A549 (cell line): ENCODE results near the gene RFC1. TPM values are rescaled to one million over a fixed set of nuclear protein-coding genes. Genes with fewer than 3 reads are reported as not detected.

Source experiments
- ATAC-seq, 2 experiments: fragments of 200-7000 bp in 1 of 2; fragments of >200 bp in 1 of 2; cut with Nextera tagmentation in 1 of 2; cut with Tn5 transposase in 1 of 2; 3 replicates each; pipeline versions ENCODE4 v1.8.0 to v1.9.1; 2018 to 2020; ENCODE audit warnings: mild to moderate bottlenecking in 1 of 2, moderate library complexity in 1 of 2
- CTCF ChIA-PET: fragments of 300-600 bp; sonication (Branson Sonifier 250); formaldehyde crosslinking; extraction: SDS; loops from one replicate; lab custom pipeline; 2021; ENCODE audit warnings: antibody characterized with exemption, inconsistent platforms; lab: Yijun Ruan, JAX
- POLR2A ChIA-PET: fragments of 350-600 bp; formaldehyde crosslinking; extraction: SDS; loops from one replicate; lab custom pipeline; 2021; ENCODE audit warnings: antibody characterized with exemption, inconsistent platforms; lab: Yijun Ruan, JAX
- DNase-seq, 2 experiments: peaks; one replicate each; pipeline versions ENCODE4 v3.0.0 to v3.0.0-alpha.2; 2011 to 2016; ENCODE audit warnings: low read depth in 1 of 2, low spot score in 1 of 2
- FAIRE-seq: peaks from 2 replicates; lab custom pipeline; 2011; peaks lifted over from hg19 to GRCh38; lab: Jason Lieb, UNC
- H3K27ac ChIP-seq, 2 experiments: fragments of >200 bp; sonication (Bioruptor Twin); formaldehyde crosslinking; 3 replicates each; pipeline ENCODE4 v1.5.1; 2016 to 2017
- H3K4me1 ChIP-seq: fragments of >200 bp; sonication (Bioruptor Twin); formaldehyde crosslinking; 3 replicates; pipeline ENCODE4 v1.6.1; 2016
- H3K4me2 ChIP-seq: fragments of >200 bp; sonication (Bioruptor Twin); formaldehyde crosslinking; 3 replicates; pipeline ENCODE4 v1.6.1; 2016
- H3K4me3 ChIP-seq: fragments of >200 bp; sonication (Bioruptor Twin); formaldehyde crosslinking; 3 replicates; pipeline ENCODE4 v1.5.1; 2016
- H3K9me3 ChIP-seq: fragments of >200 bp; sonication (Bioruptor Twin); formaldehyde crosslinking; 3 replicates; pipeline ENCODE4 v1.6.1; 2016
- CEBPB ChIP-seq, 2 experiments: fragments of >200 bp in 1 of 2; sonication (Bioruptor Twin) in 1 of 2; formaldehyde crosslinking in 1 of 2; IDR thresholded peaks; 2 replicates each; pipeline ENCODE4 v1.6.1; 2012 to 2016
- CHD4 ChIP-seq: fragments of 200-600 bp; sonication (generic); IDR thresholded peaks from 2 replicates; pipeline ENCODE4 v1.6.1; 2016; ENCODE audit warnings: antibody characterized with exemption, mild to moderate bottlenecking, borderline replicate concordance
- EP300 ChIP-seq, 2 experiments: fragments of >200 bp; sonication (Bioruptor Twin); formaldehyde crosslinking; IDR thresholded peaks; 2 replicates in 1 of 2; 3 replicates in 1 of 2; pipeline ENCODE4 v1.6.1; 2016 to 2017
- ESRRA ChIP-seq: fragments of 150-350 bp; IDR thresholded peaks from 2 replicates; pipeline ENCODE4 v1.6.1; 2014; ENCODE audit warnings: mild to moderate bottlenecking, low read length, borderline replicate concordance
- GATA3 ChIP-seq: IDR thresholded peaks from 2 replicates; pipeline ENCODE4 v1.6.1; 2012; ENCODE audit warnings: borderline replicate concordance
- HEYL ChIP-seq: fragments of 250-450 bp; sonication (Bioruptor Pico); IDR thresholded peaks from 2 replicates; pipeline ENCODE4 v1.8.0; 2021; ENCODE audit warnings: mild to moderate bottlenecking, moderate library complexity
- HOXB5 ChIP-seq: fragments of 250-450 bp; sonication (Bioruptor Pico); IDR thresholded peaks from 2 replicates; pipeline ENCODE4 v1.5.0; 2020; ENCODE audit warnings: mild to moderate bottlenecking, moderate library complexity
- KDM5A ChIP-seq: fragments of 200-600 bp; sonication (generic); IDR thresholded peaks from 2 replicates; pipeline ENCODE4 v1.6.1; 2016; ENCODE audit warnings: antibody characterized with exemption, mild to moderate bottlenecking
- MAFK ChIP-seq: fragments of 450-650 bp; IDR thresholded peaks from 2 replicates; pipeline ENCODE4 v1.6.1; 2014; ENCODE audit not compliant: partially characterized antibody
- MAZ ChIP-seq: fragments of 150-350 bp; IDR thresholded peaks from 2 replicates; pipeline ENCODE4 v1.6.1; 2014; ENCODE audit warnings: antibody characterized with exemption, low read depth, low read length, borderline replicate concordance
- MYC ChIP-seq: IDR thresholded peaks from 2 replicates; pipeline ENCODE4 v1.6.1; 2012; ENCODE audit warnings: mild to moderate bottlenecking, inconsistent platforms, low read length, improper control_type of control experiment, borderline replicate concordance
- NPAS2 ChIP-seq: fragments of 250-450 bp; sonication (Bioruptor Pico); IDR thresholded peaks from 2 replicates; pipeline ENCODE4 v1.8.0; 2022; ENCODE audit warnings: mild to moderate bottlenecking, moderate library complexity, borderline replicate concordance
- TP53 ChIP-seq: fragments of 250-450 bp; sonication (Bioruptor Pico); IDR thresholded peaks from 2 replicates; pipeline ENCODE4 v1.5.0; 2021; ENCODE audit warnings: mild to moderate bottlenecking, moderate library complexity
- ZC3H11A ChIP-seq: fragments of 450-650 bp; IDR thresholded peaks from 2 replicates; pipeline ENCODE4 v1.6.1; 2014; ENCODE audit warnings: antibody characterized with exemption, mild to moderate bottlenecking
- ZFP36 ChIP-seq: fragments of 450-650 bp; IDR thresholded peaks from 2 replicates; pipeline ENCODE4 v1.6.1; 2014; ENCODE audit warnings: borderline replicate concordance; ENCODE audit not compliant: partially characterized antibody
- ZNF302 ChIP-seq: fragments of 250-450 bp; sonication (Bioruptor Pico); IDR thresholded peaks from 2 replicates; pipeline ENCODE4 v1.9.0; 2021; ENCODE audit warnings: inconsistent platforms, mild to moderate bottlenecking, moderate library complexity
- ZSCAN20 ChIP-seq: fragments of 250-450 bp; sonication (Bioruptor Pico); IDR thresholded peaks from 2 replicates; pipeline ENCODE4 v1.8.0; 2022; ENCODE audit warnings: mild to moderate bottlenecking, moderate library complexity
- WGBS: methylation state at CpG from one replicate; pipeline ENCODE4 v1.1.6; 2017; ENCODE audit errors: missing lambda C conversion rate; 5-methylcytosine and 5-hydroxymethylcytosine counted together
- polyA plus RNA-seq, 4 experiments: library from polyadenylated mRNA; depleted of rRNA in 3 of 4; stranded (reverse); fragments of >200 nt; fragmentation: RNase III in 1 of 4; extraction: RNeasy Plus Mini Kit Qiagen cat#74134 plus additional on column Dnase treatment in 1 of 4; gene quantifications; 2 replicates in 3 of 4; 3 replicates in 1 of 4; pipeline ENCODE4 v1.2.3, GENCODE V29; 2011 to 2017
- TF ChIP-seq, protein P1 (sequence below): IDR thresholded peaks from 2 replicates; pipeline ENCODE4 v1.6.1; 2012
- TF ChIP-seq, protein P2 (sequence below): IDR thresholded peaks from 2 replicates; pipeline ENCODE4 v1.6.1; 2012; ENCODE audit warnings: low read depth, borderline replicate concordance
- TF ChIP-seq, protein P3 (sequence below): fragments of 250-450 bp; sonication (Bioruptor Pico); IDR thresholded peaks from 2 replicates; pipeline ENCODE4 v1.5.0; 2021; ENCODE audit warnings: mild to moderate bottlenecking, moderate library complexity, borderline replicate concordance
- TF ChIP-seq, protein P4 (sequence below): fragments of 450-650 bp; IDR thresholded peaks from 2 replicates; pipeline ENCODE4 v1.6.1; 2014; ENCODE audit warnings: antibody characterized with exemption
- TF ChIP-seq, protein P5 (sequence below): fragments of >200 bp; sonication (Bioruptor Twin); formaldehyde crosslinking; IDR thresholded peaks from 2 replicates; pipeline ENCODE4 v1.6.1; 2016

RFC1 gene
- polyA plus RNA-seq, 2 of the 4 experiments (the other 2 are of a cell fraction) = 24.5 to 46.5 TPM

DNA sequence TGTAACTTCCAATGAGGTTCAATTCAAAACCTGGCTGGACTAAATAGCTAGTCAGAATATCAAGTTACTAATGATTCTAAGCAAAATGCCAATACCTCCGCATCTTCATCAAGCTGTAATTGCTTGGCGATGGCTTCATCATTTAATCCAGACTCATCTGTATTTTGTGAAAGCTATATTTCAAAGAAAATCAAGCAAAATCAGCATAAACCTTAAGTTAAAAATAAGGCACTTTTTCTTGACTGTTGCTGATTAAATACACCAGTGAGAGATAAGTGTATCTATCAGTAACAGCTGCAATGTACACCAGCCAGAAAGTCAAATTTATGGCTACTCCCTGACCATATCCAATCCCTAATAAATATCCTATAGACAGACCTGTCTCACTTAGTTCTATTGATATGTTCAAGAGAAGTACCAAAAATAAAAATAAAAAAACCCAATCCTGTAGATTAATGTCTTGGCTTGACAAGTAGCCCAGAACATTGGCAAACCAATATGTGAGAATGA lies 39.6 kb downstream of the RFC1 start:
- no peak overlapping the region for H3K4me3 ChIP-seq
- ChIA-PET POLR2A (no interaction called here), CTCF (no interaction called here)
- peak; percentile 45 for TF ChIP-seq MAFK
- no peak for TF ChIP-seq ESRRA
- no peak for DNase-seq
- no peak overlapping the region for H3K27ac ChIP-seq
- H3K4me1 ChIP-seq = peaks cover 21% of the 10 kb centered on the region
- WGBS = 100% methylated on average over 2 of the region's 2 CpGs
- no peak overlapping the region for H3K4me2 ChIP-seq
- no peak for ATAC-seq
- no peak for FAIRE-seq
- no peaks in the 10 kb centered on the region for H3K9me3 ChIP-seq

DNA sequence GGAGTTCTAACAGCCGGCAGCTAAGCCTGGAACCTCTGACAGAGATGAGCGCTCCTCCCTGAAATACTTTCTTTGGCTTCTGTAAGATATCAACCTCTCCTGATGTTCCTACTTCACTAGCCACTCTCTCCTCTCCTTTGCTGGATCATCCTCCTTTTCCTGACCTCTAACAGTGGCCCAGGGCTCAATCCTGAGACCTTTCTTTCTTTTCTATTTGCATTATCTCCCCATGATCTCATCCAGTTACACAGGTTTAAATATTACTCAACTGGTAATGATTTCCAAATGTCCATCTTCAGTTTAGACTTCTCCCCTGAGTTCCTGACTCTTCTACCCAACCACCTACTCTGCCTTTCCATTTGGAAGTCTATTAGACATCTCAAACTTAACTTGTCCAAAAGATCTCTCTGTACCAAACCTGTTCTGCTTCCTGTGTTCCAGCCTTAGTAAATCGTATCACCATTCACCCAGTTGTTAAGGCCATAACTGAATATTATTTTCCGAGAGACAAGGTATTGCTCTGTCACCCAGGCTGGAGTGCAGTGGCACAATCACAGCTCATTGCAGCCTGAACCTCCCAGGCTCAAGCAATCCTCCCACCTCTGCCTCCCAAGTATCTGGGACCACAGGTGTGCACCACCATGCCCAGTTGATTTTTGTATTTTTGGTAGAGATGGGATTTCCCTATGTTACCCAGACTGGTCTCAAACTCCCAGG lies 41.1 kb downstream of the RFC1 start:
- CTCF ChIA-PET = no interaction called here
- peak overlapping the region; percentile 54 for H3K4me2 ChIP-seq
- H3K4me1 ChIP-seq = peaks cover 35% of the 10 kb centered on the region
- TF ChIP-seq NPAS2 (CRISPR knock-in tag) (no peak), GATA3 (no peak), CEBPB (IDR thresholded peaks at IDR 0.05) (0 out of 4 replicates have a peak, but pooled peaks of 1 of the 2 experiments have one; percentile 38), MAZ (no peak)
- TF ChIP-seq, protein P1, sequence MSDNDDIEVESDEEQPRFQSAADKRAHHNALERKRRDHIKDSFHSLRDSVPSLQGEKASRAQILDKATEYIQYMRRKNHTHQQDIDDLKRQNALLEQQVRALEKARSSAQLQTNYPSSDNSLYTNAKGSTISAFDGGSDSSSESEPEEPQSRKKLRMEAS = no peak
- TF ChIP-seq, all 56 proteins: peak for 1
- POLR2A ChIA-PET = no interaction called here
- Histone ChIP-seq H3K27ac (peak overlapping the region; percentile 59 to 73), H3K4me3 (no peak overlapping the region), H3K9me3 (no peaks in the 10 kb centered on the region)
- ATAC-seq = peak; percentile 50 to 68; a peak in 5 of 6 replicates
- WGBS = 55% methylated on average over 4 of the region's 4 CpGs
- no peak for FAIRE-seq
- peak in 1 of 2 experiments; percentile 20 for DNase-seq

DNA sequence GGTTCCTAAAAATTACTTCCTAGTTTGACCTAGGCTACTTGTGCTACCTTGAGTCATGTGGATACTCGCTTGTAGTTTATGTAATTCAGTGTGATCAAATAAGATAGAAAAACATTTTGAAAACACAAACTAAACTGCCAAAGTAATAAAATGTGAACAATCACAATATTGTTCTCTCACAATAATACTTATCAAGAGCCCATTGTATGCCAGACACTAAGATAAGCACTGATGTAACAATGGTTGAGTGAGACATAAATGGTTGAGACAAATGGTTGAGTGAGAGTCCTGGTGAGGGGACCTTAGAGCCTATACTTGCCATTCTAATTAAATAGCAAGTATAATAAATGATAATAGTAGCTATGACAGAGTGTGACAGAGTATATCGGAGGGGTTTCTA lies 41.7 kb downstream of the RFC1 start:
- H3K4me1 ChIP-seq = peaks cover 41% of the 10 kb centered on the region
- H3K4me2 ChIP-seq = peak overlapping the region; percentile 54
- FAIRE-seq (no peak), DNase-seq (no peak), ATAC-seq (peak in 1 of 2 experiments; percentile 33; a peak in 2 of 6 replicates)
- H3K9me3 ChIP-seq = no peaks in the 10 kb centered on the region
- ChIA-PET CTCF (interaction anchor here (1.5 kb wide), 1 partner anchor 12 kb away, joined by 3 read pairs; no protein-coding TSS in a partner anchor), POLR2A (no interaction called here)
- H3K27ac ChIP-seq = peak overlapping the region; percentile 59 to 73
- no peak overlapping the region for H3K4me3 ChIP-seq
- TF ChIP-seq ZSCAN20 (CRISPR knock-in tag) = no peak
- TF ChIP-seq, protein P2, sequence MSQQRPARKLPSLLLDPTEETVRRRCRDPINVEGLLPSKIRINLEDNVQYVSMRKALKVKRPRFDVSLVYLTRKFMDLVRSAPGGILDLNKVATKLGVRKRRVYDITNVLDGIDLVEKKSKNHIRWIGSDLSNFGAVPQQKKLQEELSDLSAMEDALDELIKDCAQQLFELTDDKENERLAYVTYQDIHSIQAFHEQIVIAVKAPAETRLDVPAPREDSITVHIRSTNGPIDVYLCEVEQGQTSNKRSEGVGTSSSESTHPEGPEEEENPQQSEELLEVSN = no peak
- TF ChIP-seq GATA3 = no peak
- TF ChIP-seq, protein P3, sequence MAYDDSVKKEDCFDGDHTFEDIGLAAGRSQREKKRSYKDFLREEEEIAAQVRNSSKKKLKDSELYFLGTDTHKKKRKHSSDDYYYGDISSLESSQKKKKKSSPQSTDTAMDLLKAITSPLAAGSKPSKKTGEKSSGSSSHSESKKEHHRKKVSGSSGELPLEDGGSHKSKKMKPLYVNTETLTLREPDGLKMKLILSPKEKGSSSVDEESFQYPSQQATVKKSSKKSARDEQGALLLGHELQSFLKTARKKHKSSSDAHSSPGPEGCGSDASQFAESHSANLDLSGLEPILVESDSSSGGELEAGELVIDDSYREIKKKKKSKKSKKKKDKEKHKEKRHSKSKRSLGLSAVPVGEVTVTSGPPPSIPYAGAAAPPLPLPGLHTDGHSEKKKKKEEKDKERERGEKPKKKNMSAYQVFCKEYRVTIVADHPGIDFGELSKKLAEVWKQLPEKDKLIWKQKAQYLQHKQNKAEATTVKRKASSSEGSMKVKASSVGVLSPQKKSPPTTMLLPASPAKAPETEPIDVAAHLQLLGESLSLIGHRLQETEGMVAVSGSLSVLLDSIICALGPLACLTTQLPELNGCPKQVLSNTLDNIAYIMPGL (CRISPR knock-in tag) = no peak
- no peak for TF ChIP-seq ZC3H11A
- TF ChIP-seq ESRRA = no peak
- no peak for TF ChIP-seq KDM5A
- no peak for TF ChIP-seq HOXB5 (CRISPR knock-in tag)
- no peak for TF ChIP-seq NPAS2 (CRISPR knock-in tag)
- no peak for TF ChIP-seq TP53 (CRISPR knock-in tag)
- TF ChIP-seq ZFP36 = no peak
- TF ChIP-seq, protein P4, sequence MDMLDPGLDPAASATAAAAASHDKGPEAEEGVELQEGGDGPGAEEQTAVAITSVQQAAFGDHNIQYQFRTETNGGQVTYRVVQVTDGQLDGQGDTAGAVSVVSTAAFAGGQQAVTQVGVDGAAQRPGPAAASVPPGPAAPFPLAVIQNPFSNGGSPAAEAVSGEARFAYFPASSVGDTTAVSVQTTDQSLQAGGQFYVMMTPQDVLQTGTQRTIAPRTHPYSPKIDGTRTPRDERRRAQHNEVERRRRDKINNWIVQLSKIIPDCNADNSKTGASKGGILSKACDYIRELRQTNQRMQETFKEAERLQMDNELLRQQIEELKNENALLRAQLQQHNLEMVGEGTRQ = no peak
- TF ChIP-seq ZNF302 (CRISPR knock-in tag) = no peak
- TF ChIP-seq CHD4 = no peak
- TF ChIP-seq HEYL (CRISPR knock-in tag) = no peak
- no peak for TF ChIP-seq MYC
- TF ChIP-seq EP300 (IDR thresholded peaks at IDR 0.05) = no peak
- TF ChIP-seq, protein P5, sequence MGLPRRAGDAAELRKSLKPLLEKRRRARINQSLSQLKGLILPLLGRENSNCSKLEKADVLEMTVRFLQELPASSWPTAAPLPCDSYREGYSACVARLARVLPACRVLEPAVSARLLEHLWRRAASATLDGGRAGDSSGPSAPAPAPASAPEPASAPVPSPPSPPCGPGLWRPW = no peak
- WGBS = 91% methylated on average over 2 of the region's 2 CpGs
